ENCODE measurements around the gene FGF2.
"Not testable (repeated sequence)": the region's sequence is repeated elsewhere in the genome, so short reads cannot be mapped to it uniquely, and the experiment has no call there.

The FGF2 gene

GRCh38 chr4:122921971-122922876 is 95.6 kb downstream of the FGF2 start, which contains the start of gene NUDT6:
Gene NUDT6 (minus strand): TSS chr4:122922597. CDS start chr4:122922572, 25 bp downstream.
- TF ChIP-seq, protein P1, sequence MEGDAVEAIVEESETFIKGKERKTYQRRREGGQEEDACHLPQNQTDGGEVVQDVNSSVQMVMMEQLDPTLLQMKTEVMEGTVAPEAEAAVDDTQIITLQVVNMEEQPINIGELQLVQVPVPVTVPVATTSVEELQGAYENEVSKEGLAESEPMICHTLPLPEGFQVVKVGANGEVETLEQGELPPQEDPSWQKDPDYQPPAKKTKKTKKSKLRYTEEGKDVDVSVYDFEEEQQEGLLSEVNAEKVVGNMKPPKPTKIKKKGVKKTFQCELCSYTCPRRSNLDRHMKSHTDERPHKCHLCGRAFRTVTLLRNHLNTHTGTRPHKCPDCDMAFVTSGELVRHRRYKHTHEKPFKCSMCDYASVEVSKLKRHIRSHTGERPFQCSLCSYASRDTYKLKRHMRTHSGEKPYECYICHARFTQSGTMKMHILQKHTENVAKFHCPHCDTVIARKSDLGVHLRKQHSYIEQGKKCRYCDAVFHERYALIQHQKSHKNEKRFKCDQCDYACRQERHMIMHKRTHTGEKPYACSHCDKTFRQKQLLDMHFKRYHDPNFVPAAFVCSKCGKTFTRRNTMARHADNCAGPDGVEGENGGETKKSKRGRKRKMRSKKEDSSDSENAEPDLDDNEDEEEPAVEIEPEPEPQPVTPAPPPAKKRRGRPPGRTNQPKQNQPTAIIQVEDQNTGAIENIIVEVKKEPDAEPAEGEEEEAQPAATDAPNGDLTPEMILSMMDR (conservative IDR thresholded peaks at IDR 0.05; ENCODE audit: low read depth, low read length), result no peak
- H3K4me3 ChIP-seq (ENCODE audit: low read depth, low read length), result peak within 1 kb of the TSS; percentile 74
- peak; percentile 58 for DNase-seq (ENCODE audit: low read depth)

GRCh38 chr4:122922877-122923511 is 96.4 kb downstream of the FGF2 start:
- TF ChIP-seq, protein P1 (conservative IDR thresholded peaks at IDR 0.05; ENCODE audit: low read depth, low read length), result peak; percentile 23
- peak overlapping the region; percentile 74 for H3K4me3 ChIP-seq (ENCODE audit: low read depth, low read length)
- DNase-seq (ENCODE audit: low read depth), result peak; percentile 91

GRCh38 chr4:122928930-122929329 is 102.3 kb downstream of the FGF2 start:
- H3K4me3 ChIP-seq (ENCODE audit: low read depth, low read length), result no peak overlapping the region
- TF ChIP-seq, protein P1 (conservative IDR thresholded peaks at IDR 0.05; ENCODE audit: low read depth, low read length), result no peak
- no peak for DNase-seq (ENCODE audit: low read depth)

- H3K4me3 ChIP-seq (ENCODE audit: low read depth, low read length), result no peak overlapping the region
- TF ChIP-seq, protein P1 (conservative IDR thresholded peaks at IDR 0.05; ENCODE audit: low read depth, low read length), result peak; percentile 41
- peak; percentile 51 for DNase-seq (ENCODE audit: low read depth)
Observed at GRCh38 chr4:122930862-122931261, 104.2 kb downstream of the FGF2 start.

- DNase-seq (ENCODE audit: low read depth), result no peak
- TF ChIP-seq, protein P1 (conservative IDR thresholded peaks at IDR 0.05; ENCODE audit: low read depth, low read length), result no peak
- H3K4me3 ChIP-seq (ENCODE audit: low read depth, low read length), result no peak overlapping the region
Observed at GRCh38 chr4:122932763-122933162, 106.1 kb downstream of the FGF2 start.

DNA sequence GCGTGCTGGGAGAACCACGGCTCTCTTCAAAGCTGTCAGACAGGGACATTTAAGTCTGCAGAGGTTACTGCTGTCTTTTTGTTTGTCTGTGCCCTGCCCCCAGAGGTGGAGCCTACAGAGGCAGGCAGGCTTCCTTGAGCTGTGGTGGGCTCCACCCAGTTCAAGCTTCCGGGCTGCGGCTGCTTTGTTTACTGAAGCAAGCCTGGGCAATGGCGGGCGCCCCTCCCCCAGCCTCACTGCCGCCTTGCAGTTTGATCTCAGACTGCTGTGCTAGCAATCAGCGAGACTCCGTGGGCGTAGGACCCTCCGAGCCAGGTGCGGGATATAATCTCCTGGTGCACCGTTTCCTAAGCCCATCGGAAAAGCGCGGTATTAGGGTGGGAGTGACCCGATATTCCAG is 118.5 kb downstream of the FGF2 start:
- H3K4me3 ChIP-seq (ENCODE audit: low read depth, low read length); DNase-seq (ENCODE audit: low read depth): not testable (repeated sequence)

GRCh38 chr4:122946142-122946541 is 119.5 kb downstream of the FGF2 start:
- TF ChIP-seq, protein P1 (conservative IDR thresholded peaks at IDR 0.05; ENCODE audit: low read depth, low read length), result no peak
- DNase-seq (ENCODE audit: low read depth), result no peak
- H3K4me3 ChIP-seq (ENCODE audit: low read depth, low read length), result no peak overlapping the region

Data from choroid plexus epithelial cell (primary cell).